Measurements from ENCODE around the gene ZSWIM3. TPM values are rescaled to one million over a fixed set of nuclear protein-coding genes. Genes with fewer than 3 reads are reported as not detected.

Gene ZSWIM3
- total and polyA plus RNA-seq, 4 donors: 1.5 to 4.5 (median 2.1) TPM

- ATAC-seq (ENCODE audit: low FRiP score) (no peak), DNase-seq (no peak)
- no peak overlapping the region for H3K27ac ChIP-seq (ENCODE audit: low read depth in 1 of 2, low read length in 2 of 2)
- peak overlapping the region in 1 of 2 donors; percentile 11 for H3K4me3 ChIP-seq (ENCODE audit: low read length in 2 of 2)
- 10 to 14% methylated on average over 4 of the region's 4 CpGs for WGBS, 2 donors
- no peaks in the 10 kb centered on the region for H3K4me1 ChIP-seq (ENCODE audit: control insufficient read depth in 1 of 2, insufficient read depth in 2 of 2, low read length in 2 of 2)
- no peaks in the 10 kb centered on the region for H3K36me3 ChIP-seq (ENCODE audit: control insufficient read depth in 1 of 2, insufficient read depth in 2 of 2, low read length in 1 of 2)
- no peaks in the 10 kb centered on the region for H3K27me3 ChIP-seq (ENCODE audit: control insufficient read depth in 1 of 2, insufficient read depth in 2 of 2, low read length in 1 of 2)
- no peaks in the 10 kb centered on the region for H3K9me3 ChIP-seq (ENCODE audit: control insufficient read depth, low read length)
- intact Hi-C loops (cut with DNase I): loop anchor here in 1 of 2 donors (1.0 kb wide), 1 partner anchor 23 kb away; no protein-coding TSS in a partner anchor
Observed at GRCh38 chr20:45912344-45912682, 54.9 kb downstream of the ZSWIM3 start.

GRCh38 chr20:45913116-45913515 lies 55.7 kb downstream of the ZSWIM3 start:
- intact Hi-C loops (cut with DNase I): no loop called here
- WGBS, 2 donors: 41 to 54% methylated on average over 5 of the region's 5 CpGs
- DNase-seq: no peak
- Histone ChIP-seq H3K27ac (ENCODE audit: low read depth in 1 of 2, low read length in 2 of 2) (no peak overlapping the region), H3K36me3 (ENCODE audit: control insufficient read depth in 1 of 2, insufficient read depth in 2 of 2, low read length in 1 of 2) (no peaks in the 10 kb centered on the region), H3K9me3 (ENCODE audit: control insufficient read depth, low read length) (no peaks in the 10 kb centered on the region), H3K4me3 (ENCODE audit: low read length in 2 of 2) (no peak overlapping the region), H3K4me1 (ENCODE audit: control insufficient read depth in 1 of 2, insufficient read depth in 2 of 2, low read length in 2 of 2) (no peaks in the 10 kb centered on the region), H3K27me3 (ENCODE audit: control insufficient read depth in 1 of 2, insufficient read depth in 2 of 2, low read length in 1 of 2) (no peaks in the 10 kb centered on the region)
- no peak for ATAC-seq (ENCODE audit: low FRiP score)

- H3K4me3 ChIP-seq (ENCODE audit: low read length in 2 of 2): no peak overlapping the region
- H3K4me1 ChIP-seq (ENCODE audit: control insufficient read depth in 1 of 2, insufficient read depth in 2 of 2, low read length in 2 of 2): no peaks in the 10 kb centered on the region
- no peak overlapping the region for H3K27ac ChIP-seq (ENCODE audit: low read depth in 1 of 2, low read length in 2 of 2)
- DNase-seq (no peak), ATAC-seq (ENCODE audit: low FRiP score) (no peak)
- WGBS, 2 donors: 62 to 69% methylated on average over 5 of the region's 5 CpGs
- no peaks in the 10 kb centered on the region for H3K27me3 ChIP-seq (ENCODE audit: control insufficient read depth in 1 of 2, insufficient read depth in 2 of 2, low read length in 1 of 2)
- intact Hi-C loops (cut with DNase I): no loop called here
- no peaks in the 10 kb centered on the region for H3K36me3 ChIP-seq (ENCODE audit: control insufficient read depth in 1 of 2, insufficient read depth in 2 of 2, low read length in 1 of 2)
- H3K9me3 ChIP-seq (ENCODE audit: control insufficient read depth, low read length): no peaks in the 10 kb centered on the region
Observed at GRCh38 chr20:45917790-45918141, 60.4 kb downstream of the ZSWIM3 start.

- 78 to 80% methylated on average over 5 of the region's 5 CpGs for WGBS, 2 donors
- no peak for DNase-seq
- ATAC-seq (ENCODE audit: low FRiP score): no peak
- Histone ChIP-seq H3K9me3 (ENCODE audit: control insufficient read depth, low read length) (no peaks in the 10 kb centered on the region), H3K36me3 (ENCODE audit: control insufficient read depth in 1 of 2, insufficient read depth in 2 of 2, low read length in 1 of 2) (no peaks in the 10 kb centered on the region), H3K4me1 (ENCODE audit: control insufficient read depth in 1 of 2, insufficient read depth in 2 of 2, low read length in 2 of 2) (no peaks in the 10 kb centered on the region), H3K27ac (ENCODE audit: low read depth in 1 of 2, low read length in 2 of 2) (no peak overlapping the region), H3K27me3 (ENCODE audit: control insufficient read depth in 1 of 2, insufficient read depth in 2 of 2, low read length in 1 of 2) (no peaks in the 10 kb centered on the region), H3K4me3 (ENCODE audit: low read length in 2 of 2) (no peak overlapping the region)
- intact Hi-C loops (cut with DNase I): no loop called here
Observed at GRCh38 chr20:45918182-45918737, 60.8 kb downstream of the ZSWIM3 start.

- Histone ChIP-seq H3K9me3 (ENCODE audit: control insufficient read depth, low read length) (no peaks in the 10 kb centered on the region), H3K4me3 (ENCODE audit: low read length in 2 of 2) (no peak overlapping the region), H3K27ac (ENCODE audit: low read depth in 1 of 2, low read length in 2 of 2) (no peak overlapping the region), H3K27me3 (ENCODE audit: control insufficient read depth in 1 of 2, insufficient read depth in 2 of 2, low read length in 1 of 2) (no peaks in the 10 kb centered on the region), H3K4me1 (ENCODE audit: control insufficient read depth in 1 of 2, insufficient read depth in 2 of 2, low read length in 2 of 2) (no peaks in the 10 kb centered on the region), H3K36me3 (ENCODE audit: control insufficient read depth in 1 of 2, insufficient read depth in 2 of 2, low read length in 1 of 2) (no peaks in the 10 kb centered on the region)
- ATAC-seq (ENCODE audit: low FRiP score) (peak; percentile 16), DNase-seq (no peak)
- 88% methylated on average over 12 of the region's 12 CpGs for WGBS, 2 donors
- intact Hi-C loops (cut with DNase I): no loop called here
Observed at GRCh38 chr20:45918779-45919537, 61.5 kb downstream of the ZSWIM3 start.

GRCh38 chr20:45919542-45920399 lies 62.4 kb downstream of the ZSWIM3 start:
- Histone ChIP-seq H3K4me1 (ENCODE audit: control insufficient read depth in 1 of 2, insufficient read depth in 2 of 2, low read length in 2 of 2) (no peaks in the 10 kb centered on the region), H3K9me3 (ENCODE audit: control insufficient read depth, low read length) (no peaks in the 10 kb centered on the region), H3K4me3 (ENCODE audit: low read length in 2 of 2) (no peak overlapping the region), H3K27me3 (ENCODE audit: control insufficient read depth in 1 of 2, insufficient read depth in 2 of 2, low read length in 1 of 2) (no peaks in the 10 kb centered on the region), H3K27ac (ENCODE audit: low read depth in 1 of 2, low read length in 2 of 2) (no peak overlapping the region), H3K36me3 (ENCODE audit: control insufficient read depth in 1 of 2, insufficient read depth in 2 of 2, low read length in 1 of 2) (no peaks in the 10 kb centered on the region)
- intact Hi-C loops (cut with DNase I): no loop called here
- DNase-seq (peak in 1 of 2 donors; percentile 84), ATAC-seq (ENCODE audit: low FRiP score) (peak; percentile 86)
- 14 to 20% methylated on average over 11 of the region's 11 CpGs for WGBS, 2 donors

- intact Hi-C loops (cut with DNase I): no loop called here
- no peak for DNase-seq
- Histone ChIP-seq H3K27ac (ENCODE audit: low read depth in 1 of 2, low read length in 2 of 2) (no peak overlapping the region), H3K27me3 (ENCODE audit: control insufficient read depth in 1 of 2, insufficient read depth in 2 of 2, low read length in 1 of 2) (no peaks in the 10 kb centered on the region), H3K4me1 (ENCODE audit: control insufficient read depth in 1 of 2, insufficient read depth in 2 of 2, low read length in 2 of 2) (no peaks in the 10 kb centered on the region), H3K4me3 (ENCODE audit: low read length in 2 of 2) (no peak overlapping the region), H3K9me3 (ENCODE audit: control insufficient read depth, low read length) (no peaks in the 10 kb centered on the region), H3K36me3 (ENCODE audit: control insufficient read depth in 1 of 2, insufficient read depth in 2 of 2, low read length in 1 of 2) (no peaks in the 10 kb centered on the region)
- WGBS, 2 donors: 74 to 76% methylated on average over 9 of the region's 9 CpGs
- ATAC-seq (ENCODE audit: low FRiP score): no peak
Observed at GRCh38 chr20:45920462-45921336, 63.3 kb downstream of the ZSWIM3 start.
